Panc1 (cell line): Measurements from ENCODE around the gene RAB6B.

Experiments used
- CTCF ChIP-seq: fragments of 450-650 bp; IDR thresholded peaks from 2 replicates; pipeline ENCODE4 v1.5.1; 2017; ENCODE audit warnings: mild to moderate bottlenecking
- POLR2AphosphoS5 ChIP-seq: IDR thresholded peaks from 2 replicates; pipeline ENCODE4 v1.6.1; 2012; ENCODE audit warnings: mild to moderate bottlenecking, low read depth, low read length, moderate library complexity
- REST ChIP-seq, 2 experiments: IDR thresholded peaks; 2 replicates each; pipeline ENCODE4 v1.6.1; 2011 to 2012; ENCODE audit warnings: low read depth in 2 of 2, control low read depth in 1 of 2, low read length in 1 of 2, mild to moderate bottlenecking in 1 of 2, moderate library complexity in 1 of 2; ENCODE audit not compliant: insufficient read depth in 1 of 2
- SIN3A ChIP-seq: IDR thresholded peaks from 2 replicates; pipeline ENCODE4 v1.6.1; 2012; ENCODE audit warnings: low read depth, mild to moderate bottlenecking, low read length, moderate library complexity, borderline replicate concordance; ENCODE audit not compliant: insufficient read depth
- TCF7L2 ChIP-seq: IDR thresholded peaks from 2 replicates; pipeline ENCODE4 v1.6.1; 2011; ENCODE audit warnings: mild to moderate bottlenecking, low read depth, low read length, inconsistent platforms

- TF ChIP-seq CTCF (no peak), REST (IDR thresholded peaks at IDR 0.05; ENCODE audit: insufficient read depth in 1 of 2, low read depth in 2 of 2, low read length in 1 of 2) (no peak), SIN3A (no peak), POLR2AphosphoS5 (no peak), TCF7L2 (no peak)
Measured at GRCh38 chr3:133779626-133780203, 116.0 kb downstream of the RAB6B start.
